ENCODE data around the gene ATXN10.
"Not testable (repeated sequence)": the region's sequence is repeated elsewhere in the genome, so short reads cannot be mapped to it uniquely, and the experiment has no call there.

ATXN10 gene

GRCh38 chr22:45785458-45785857, 113.8 kb downstream of the ATXN10 start:
- no peak for DNase-seq (ENCODE audit: low spot score)

- no peak for DNase-seq (ENCODE audit: low spot score)
These were observed 115.1 kb downstream of the ATXN10 start for GRCh38 chr22:45786726-45787125.

- DNase-seq (ENCODE audit: low spot score) = no peak
These were observed 116.1 kb downstream of the ATXN10 start for GRCh38 chr22:45787759-45788158.

- no peak for DNase-seq (ENCODE audit: low spot score)
These were observed 116.9 kb downstream of the ATXN10 start for GRCh38 chr22:45788522-45788921.

GRCh38 chr22:45790401-45790800, 118.8 kb downstream of the ATXN10 start:
- DNase-seq (ENCODE audit: low spot score) = no peak

GRCh38 chr22:45793161-45793560, 121.5 kb downstream of the ATXN10 start:
- DNase-seq (ENCODE audit: low spot score) = no peak

- DNase-seq (ENCODE audit: low spot score) = no peak
These were observed 122.3 kb downstream of the ATXN10 start for GRCh38 chr22:45793892-45794291.

- DNase-seq (ENCODE audit: low spot score) = not testable (repeated sequence)
These were observed 124.4 kb downstream of the ATXN10 start for GRCh38 chr22:45796009-45796408.

GRCh38 chr22:45799291-45799690, 127.7 kb downstream of the ATXN10 start:
- DNase-seq (ENCODE audit: low spot score) = no peak

GRCh38 chr22:45802054-45802453, 130.4 kb downstream of the ATXN10 start:
- DNase-seq (ENCODE audit: low spot score) = no peak

GRCh38 chr22:45804319-45804985, 132.8 kb downstream of the ATXN10 start:
- DNase-seq (ENCODE audit: low spot score) = no peak

GRCh38 chr22:45804986-45805325, 133.3 kb downstream of the ATXN10 start:
- DNase-seq (ENCODE audit: low spot score) = peak; percentile 1

- DNase-seq (ENCODE audit: low spot score) = no peak
These were observed 133.8 kb downstream of the ATXN10 start for GRCh38 chr22:45805413-45805812.

GRCh38 chr22:45807156-45807915, 135.7 kb downstream of the ATXN10 start:
- DNase-seq (ENCODE audit: low spot score) = no peak

GRCh38 chr22:45812910-45813309, 141.3 kb downstream of the ATXN10 start:
- DNase-seq (ENCODE audit: low spot score) = no peak

GRCh38 chr22:45814198-45814597, 142.6 kb downstream of the ATXN10 start:
- no peak for DNase-seq (ENCODE audit: low spot score)

- no peak for DNase-seq (ENCODE audit: low spot score)
These were observed 145.1 kb downstream of the ATXN10 start for GRCh38 chr22:45816776-45817175.

GRCh38 chr22:45817745-45818423, 146.2 kb downstream of the ATXN10 start:
- DNase-seq (ENCODE audit: low spot score) = no peak

- DNase-seq (ENCODE audit: low spot score) = no peak
These were observed 146.9 kb downstream of the ATXN10 start for GRCh38 chr22:45818424-45819085.

GRCh38 chr22:45819305-45819704, 147.7 kb downstream of the ATXN10 start:
- DNase-seq (ENCODE audit: low spot score) = no peak

GRCh38 chr22:45823336-45823735, 151.7 kb downstream of the ATXN10 start:
- no peak for DNase-seq (ENCODE audit: low spot score)

GRCh38 chr22:45826520-45826919, 154.9 kb downstream of the ATXN10 start:
- no peak for DNase-seq (ENCODE audit: low spot score)

- no peak for DNase-seq (ENCODE audit: low spot score)
These were observed 157.2 kb downstream of the ATXN10 start for GRCh38 chr22:45828841-45829240.
